ENCODE results near the gene XIRP2.

XIRP2 gene

DNA sequence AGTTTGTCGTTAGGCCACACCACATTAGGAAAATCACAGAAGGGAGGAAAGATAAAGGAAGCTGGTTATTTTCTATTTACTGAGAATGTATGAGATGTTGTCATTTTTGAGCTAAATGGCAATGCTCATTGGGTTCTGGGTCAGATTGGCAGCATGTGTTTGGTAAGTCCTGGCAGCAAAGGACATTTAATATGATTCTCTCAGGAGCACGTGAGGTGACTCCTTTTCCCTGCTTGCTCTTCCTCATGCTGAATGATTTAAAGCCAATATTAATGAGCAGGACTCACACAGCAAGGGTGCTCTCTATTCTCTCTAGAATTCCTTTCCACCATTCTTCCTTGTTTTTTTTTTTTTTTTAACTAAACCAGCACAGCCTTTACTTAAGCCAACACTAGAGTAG lies 298.2 kb downstream of the XIRP2 start:
- no peaks in the 10 kb centered on the region for H3K9me3 ChIP-seq (ENCODE audit: control insufficient read depth, low read length)
- no peak overlapping the region for H3K4me3 ChIP-seq (ENCODE audit: low read depth, low read length)
- H3K27ac ChIP-seq = no peak overlapping the region
- TF ChIP-seq, protein P1, sequence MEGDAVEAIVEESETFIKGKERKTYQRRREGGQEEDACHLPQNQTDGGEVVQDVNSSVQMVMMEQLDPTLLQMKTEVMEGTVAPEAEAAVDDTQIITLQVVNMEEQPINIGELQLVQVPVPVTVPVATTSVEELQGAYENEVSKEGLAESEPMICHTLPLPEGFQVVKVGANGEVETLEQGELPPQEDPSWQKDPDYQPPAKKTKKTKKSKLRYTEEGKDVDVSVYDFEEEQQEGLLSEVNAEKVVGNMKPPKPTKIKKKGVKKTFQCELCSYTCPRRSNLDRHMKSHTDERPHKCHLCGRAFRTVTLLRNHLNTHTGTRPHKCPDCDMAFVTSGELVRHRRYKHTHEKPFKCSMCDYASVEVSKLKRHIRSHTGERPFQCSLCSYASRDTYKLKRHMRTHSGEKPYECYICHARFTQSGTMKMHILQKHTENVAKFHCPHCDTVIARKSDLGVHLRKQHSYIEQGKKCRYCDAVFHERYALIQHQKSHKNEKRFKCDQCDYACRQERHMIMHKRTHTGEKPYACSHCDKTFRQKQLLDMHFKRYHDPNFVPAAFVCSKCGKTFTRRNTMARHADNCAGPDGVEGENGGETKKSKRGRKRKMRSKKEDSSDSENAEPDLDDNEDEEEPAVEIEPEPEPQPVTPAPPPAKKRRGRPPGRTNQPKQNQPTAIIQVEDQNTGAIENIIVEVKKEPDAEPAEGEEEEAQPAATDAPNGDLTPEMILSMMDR (IDR thresholded peaks at IDR 0.05) = no peak
- no peak overlapping the region for H2AFZ ChIP-seq
- no peaks in the 10 kb centered on the region for H3K27me3 ChIP-seq (ENCODE audit: control insufficient read depth, insufficient read depth, low read length)
- no peak overlapping the region for H3K9ac ChIP-seq
- no peaks in the 10 kb centered on the region for H3K4me1 ChIP-seq
- no peaks in the 10 kb centered on the region for H3K79me2 ChIP-seq
- no peak overlapping the region for H3K4me2 ChIP-seq (ENCODE audit: low read length)
- no peaks in the 10 kb centered on the region for H3K36me3 ChIP-seq (ENCODE audit: control insufficient read depth, insufficient read depth, low read length)

DNA sequence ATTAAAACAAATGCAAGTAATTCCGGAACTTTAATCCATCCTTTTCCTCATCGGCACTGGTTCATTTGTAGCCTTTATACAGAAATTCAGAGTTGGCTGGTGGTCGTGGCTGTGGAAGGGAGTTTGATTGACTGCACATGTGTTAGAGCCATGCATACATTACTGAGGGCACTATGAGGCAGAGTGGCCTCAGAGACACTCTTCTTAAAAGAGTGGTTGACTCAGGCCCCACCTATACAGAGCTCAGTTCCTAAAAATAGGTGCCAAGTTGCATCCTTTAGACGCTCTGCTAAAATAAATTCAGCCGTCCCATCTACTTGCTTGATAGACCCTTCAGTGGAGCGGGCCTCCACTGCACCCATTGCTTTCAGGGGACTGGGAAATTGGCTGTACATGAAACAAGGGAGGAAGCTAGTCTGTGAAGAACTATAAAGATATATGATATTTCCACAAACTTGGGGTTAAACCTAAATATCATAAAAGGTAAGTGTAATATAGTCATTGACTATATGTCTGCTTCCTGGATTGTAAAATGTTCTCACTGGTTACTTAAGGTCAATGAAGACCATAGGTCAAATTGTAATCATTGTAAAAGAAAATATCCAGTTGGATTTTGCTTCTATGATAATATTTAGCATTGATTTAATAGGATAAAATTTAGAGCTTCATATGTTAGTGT lies 298.9 kb downstream of the XIRP2 start:
- TF ChIP-seq, protein P1 (IDR thresholded peaks at IDR 0.05) = no peak
- Histone ChIP-seq H3K27ac (no peak overlapping the region), H3K36me3 (ENCODE audit: control insufficient read depth, insufficient read depth, low read length) (no peaks in the 10 kb centered on the region), H3K9ac (no peak overlapping the region), H3K4me3 (ENCODE audit: low read depth, low read length) (no peak overlapping the region), H3K79me2 (no peaks in the 10 kb centered on the region), H2AFZ (no peak overlapping the region), H3K4me1 (no peaks in the 10 kb centered on the region), H3K27me3 (ENCODE audit: control insufficient read depth, insufficient read depth, low read length) (no peaks in the 10 kb centered on the region), H3K9me3 (ENCODE audit: control insufficient read depth, low read length) (no peaks in the 10 kb centered on the region), H3K4me2 (ENCODE audit: low read length) (no peak overlapping the region)

DNA sequence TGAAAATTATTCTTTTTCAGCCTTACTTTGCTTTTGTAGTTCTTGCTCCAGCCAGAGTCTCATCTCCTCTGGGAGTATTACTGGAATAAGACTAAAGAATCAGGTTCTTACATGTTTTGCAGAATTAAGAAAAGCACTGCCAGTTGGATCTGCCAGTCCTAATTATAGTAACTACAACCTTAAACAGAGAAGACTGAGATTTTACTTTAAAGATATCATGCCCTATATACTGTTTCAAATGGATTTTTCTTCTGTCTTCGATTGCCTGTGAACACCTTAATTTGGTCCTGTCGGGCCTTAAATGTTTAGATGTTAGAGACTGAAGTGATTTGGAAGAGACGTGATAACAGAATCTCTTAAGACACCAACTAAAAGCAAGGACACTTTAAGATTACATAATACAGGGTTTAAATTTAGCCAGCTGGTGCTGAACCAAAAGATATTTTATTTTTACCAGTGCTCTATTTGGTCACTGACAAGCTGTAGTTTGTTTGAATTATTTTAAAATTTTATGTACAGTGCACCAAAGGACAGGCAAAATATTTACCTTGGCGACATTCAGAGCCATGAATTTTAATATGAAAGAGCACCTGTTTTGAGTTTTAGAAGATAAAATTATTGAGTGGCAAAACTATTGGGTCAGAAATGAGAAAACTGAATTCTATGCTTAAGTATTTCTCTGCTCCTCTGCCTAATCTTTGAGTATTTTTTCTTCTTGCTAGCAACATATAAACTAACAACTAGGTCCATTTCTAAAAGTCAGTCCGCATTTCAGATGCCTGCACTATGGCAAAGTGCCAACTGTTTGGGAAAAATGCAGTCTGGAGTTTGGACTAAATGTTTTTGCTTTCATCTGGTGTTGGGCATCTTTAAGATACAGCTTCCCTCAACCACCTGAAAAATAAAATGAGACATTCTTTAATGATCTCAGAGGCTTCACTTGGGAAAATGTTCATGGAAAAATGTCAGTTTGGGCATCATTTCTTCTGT lies 300.0 kb downstream of the XIRP2 start:
- TF ChIP-seq, protein P1 (IDR thresholded peaks at IDR 0.05) = no peak
- Histone ChIP-seq H3K27ac (no peak overlapping the region), H3K9ac (no peak overlapping the region)

DNA sequence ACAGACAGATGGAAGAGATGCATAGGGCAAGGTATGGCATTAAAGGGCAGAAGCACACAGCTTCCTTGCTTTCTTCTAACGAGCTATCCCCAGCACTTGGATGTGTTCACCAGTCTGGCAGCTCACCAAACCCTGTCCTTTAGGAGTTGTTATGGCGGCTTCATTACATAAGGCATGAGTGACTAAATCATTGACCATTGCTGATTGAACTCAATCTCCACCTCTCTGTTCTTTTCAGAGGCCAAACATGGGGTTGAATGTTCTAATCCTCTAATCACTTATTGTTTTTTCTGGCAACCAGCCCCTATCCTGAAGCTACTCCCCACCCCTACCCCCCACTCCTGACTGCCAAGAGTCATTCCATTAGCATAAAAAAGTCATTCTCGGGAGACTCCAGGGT lies 301.8 kb downstream of the XIRP2 start:
- no peaks in the 10 kb centered on the region for H3K27me3 ChIP-seq (ENCODE audit: control insufficient read depth, insufficient read depth, low read length)

More for the DNA sequence above, 300.0 kb downstream of the XIRP2 start:
- Histone ChIP-seq H3K36me3 (ENCODE audit: control insufficient read depth, insufficient read depth, low read length) (no peaks in the 10 kb centered on the region), H3K9me3 (ENCODE audit: control insufficient read depth, low read length) (no peaks in the 10 kb centered on the region), H3K4me3 (ENCODE audit: low read depth, low read length) (no peak overlapping the region), H3K4me2 (ENCODE audit: low read length) (no peak overlapping the region), H2AFZ (no peak overlapping the region), H3K27me3 (ENCODE audit: control insufficient read depth, insufficient read depth, low read length) (no peaks in the 10 kb centered on the region), H3K4me1 (no peaks in the 10 kb centered on the region), H3K79me2 (no peaks in the 10 kb centered on the region)

More for the DNA sequence above, 301.8 kb downstream of the XIRP2 start:
- Histone ChIP-seq H3K4me1 (no peaks in the 10 kb centered on the region), H3K9me3 (ENCODE audit: control insufficient read depth, low read length) (no peaks in the 10 kb centered on the region), H3K79me2 (no peaks in the 10 kb centered on the region), H3K4me2 (ENCODE audit: low read length) (no peak overlapping the region), H2AFZ (no peak overlapping the region), H3K27ac (no peak overlapping the region), H3K4me3 (ENCODE audit: low read depth, low read length) (no peak overlapping the region), H3K36me3 (ENCODE audit: control insufficient read depth, insufficient read depth, low read length) (no peaks in the 10 kb centered on the region), H3K9ac (no peak overlapping the region)
- TF ChIP-seq, protein P1 (IDR thresholded peaks at IDR 0.05) = no peak
